ENCODE results near the gene THSD4. TPM values are rescaled to one million over a fixed set of nuclear protein-coding genes. Genes with fewer than 3 reads are reported as not detected.

The THSD4 gene
- total RNA-seq, 2 experiments from 2014 or later: not detected

DNA sequence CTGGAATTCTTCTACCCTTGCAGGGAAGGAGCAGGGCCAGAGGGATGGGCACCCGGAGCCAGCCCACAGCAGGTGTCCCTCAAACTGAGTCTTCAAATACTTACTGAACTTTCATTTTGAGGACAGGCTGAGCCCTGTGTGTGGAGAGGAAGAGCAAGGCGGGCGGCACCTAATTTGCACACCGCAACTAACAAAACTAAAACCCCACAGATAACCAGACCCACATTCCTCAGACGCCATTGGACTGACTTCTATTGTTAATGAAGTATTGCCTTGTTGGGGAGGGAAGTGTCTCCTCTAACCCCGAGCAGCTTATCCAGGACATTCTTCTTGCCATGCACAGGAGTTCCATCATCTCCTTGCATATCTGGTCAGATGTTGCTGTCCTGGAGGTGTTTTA lies 589.9 kb downstream of the THSD4 start:
- H3K4me1 Mint-ChIP-seq (ENCODE audit: low read depth): no peaks in the 10 kb centered on the region
- no peak overlapping the region for H3K27ac Mint-ChIP-seq
- H3K27me3 Mint-ChIP-seq: peaks cover 43% of the 10 kb centered on the region
- H3K4me3 Mint-ChIP-seq: no peak overlapping the region
- DNase-seq: no peak
- Histone ChIP-seq H3K27me3 (ENCODE audit: control insufficient read depth in 1 of 2, insufficient read depth in 2 of 2, low read length in 2 of 2) (peaks cover 3 to 9% of the 10 kb centered on the region in 2 experiments), H3K4me1 (ENCODE audit: insufficient read depth, low read length) (no peaks in the 10 kb centered on the region), H3K27ac (ENCODE audit: low read depth in 1 of 2, low read length in 2 of 2) (no peak overlapping the region), H3K36me3 (ENCODE audit: insufficient read depth, low read length) (no peaks in the 10 kb centered on the region), H3K9me3 (ENCODE audit: control insufficient read depth in 1 of 2, insufficient read depth in 1 of 2, low read length in 2 of 2) (no peaks in the 10 kb centered on the region), H3K4me3 (ENCODE audit: low read length) (no peak overlapping the region)
- POLR2A ChIA-PET: no interaction called here
- ATAC-seq (ENCODE audit: poor library complexity): no peak
- no peaks in the 10 kb centered on the region for H3K36me3 Mint-ChIP-seq (ENCODE audit: low read depth)
- CTCF ChIA-PET: no interaction called here
- no peaks in the 10 kb centered on the region for H3K9me3 Mint-ChIP-seq
- intact Hi-C loops (cut with DNase I, micrococcal nuclease): no loop called here
- no peak for TF ChIP-seq CTCF (IDR thresholded peaks at IDR 0.05)

DNA sequence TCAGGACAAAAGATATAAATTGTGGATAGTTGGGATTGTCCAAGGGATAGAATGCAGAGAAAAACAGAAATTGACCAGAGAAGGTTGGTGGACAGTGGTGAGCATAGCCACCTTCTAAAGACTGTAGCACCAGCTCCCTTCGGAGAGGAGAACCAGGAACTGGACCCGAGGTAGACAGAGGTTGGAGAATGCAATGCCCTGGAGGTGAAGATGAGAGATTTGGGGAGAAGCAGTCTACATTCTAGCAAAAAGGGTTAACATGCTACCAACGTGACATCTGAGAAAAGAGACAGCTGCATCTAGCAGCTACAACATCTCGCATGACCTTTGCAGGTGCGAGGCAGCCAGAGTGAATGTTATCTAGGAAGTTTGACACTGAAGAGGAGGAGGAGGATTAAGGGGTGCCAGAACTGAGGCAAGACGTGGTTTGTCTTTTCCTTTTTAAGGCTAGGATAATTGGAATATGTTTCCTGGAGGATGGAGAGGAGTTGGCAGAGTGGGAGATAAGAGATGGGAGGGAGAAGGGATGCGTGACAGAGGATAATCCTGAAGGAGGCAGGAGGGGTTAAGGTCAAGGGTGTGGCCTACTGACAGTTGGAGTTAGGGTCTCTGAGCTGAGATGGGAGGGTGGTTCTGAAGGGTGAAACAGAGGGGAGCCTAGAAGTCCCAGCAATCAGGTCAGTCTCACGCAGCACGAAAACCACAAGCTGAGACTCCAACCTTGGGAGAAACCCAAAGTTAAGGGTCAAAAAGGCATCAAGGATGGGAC lies 591.4 kb downstream of the THSD4 start:
- no peaks in the 10 kb centered on the region for H3K36me3 ChIP-seq (ENCODE audit: insufficient read depth, low read length)
- CTCF ChIA-PET: no interaction called here
- no peak overlapping the region for H3K27ac Mint-ChIP-seq
- H3K27me3 Mint-ChIP-seq: peaks cover 46% of the 10 kb centered on the region
- POLR2A ChIA-PET: no interaction called here
- H3K27me3 ChIP-seq (ENCODE audit: control insufficient read depth in 1 of 2, insufficient read depth in 2 of 2, low read length in 2 of 2): peaks cover 3 to 9% of the 10 kb centered on the region in 2 experiments
- no peak overlapping the region for H3K4me3 Mint-ChIP-seq
- H3K4me1 ChIP-seq (ENCODE audit: insufficient read depth, low read length): no peaks in the 10 kb centered on the region
- H3K9me3 Mint-ChIP-seq: no peaks in the 10 kb centered on the region
- ATAC-seq (ENCODE audit: poor library complexity) (no peak), DNase-seq (no peak)
- no peaks in the 10 kb centered on the region for H3K4me1 Mint-ChIP-seq (ENCODE audit: low read depth)
- H3K4me3 ChIP-seq (ENCODE audit: low read length): no peak overlapping the region
- no peaks in the 10 kb centered on the region for H3K36me3 Mint-ChIP-seq (ENCODE audit: low read depth)
- no peak overlapping the region for H3K27ac ChIP-seq (ENCODE audit: low read depth in 1 of 2, low read length in 2 of 2)
- TF ChIP-seq CTCF (IDR thresholded peaks at IDR 0.05): no peak
- no peaks in the 10 kb centered on the region for H3K9me3 ChIP-seq (ENCODE audit: control insufficient read depth in 1 of 2, insufficient read depth in 1 of 2, low read length in 2 of 2)
- intact Hi-C loops (cut with DNase I, micrococcal nuclease): no loop called here

DNA sequence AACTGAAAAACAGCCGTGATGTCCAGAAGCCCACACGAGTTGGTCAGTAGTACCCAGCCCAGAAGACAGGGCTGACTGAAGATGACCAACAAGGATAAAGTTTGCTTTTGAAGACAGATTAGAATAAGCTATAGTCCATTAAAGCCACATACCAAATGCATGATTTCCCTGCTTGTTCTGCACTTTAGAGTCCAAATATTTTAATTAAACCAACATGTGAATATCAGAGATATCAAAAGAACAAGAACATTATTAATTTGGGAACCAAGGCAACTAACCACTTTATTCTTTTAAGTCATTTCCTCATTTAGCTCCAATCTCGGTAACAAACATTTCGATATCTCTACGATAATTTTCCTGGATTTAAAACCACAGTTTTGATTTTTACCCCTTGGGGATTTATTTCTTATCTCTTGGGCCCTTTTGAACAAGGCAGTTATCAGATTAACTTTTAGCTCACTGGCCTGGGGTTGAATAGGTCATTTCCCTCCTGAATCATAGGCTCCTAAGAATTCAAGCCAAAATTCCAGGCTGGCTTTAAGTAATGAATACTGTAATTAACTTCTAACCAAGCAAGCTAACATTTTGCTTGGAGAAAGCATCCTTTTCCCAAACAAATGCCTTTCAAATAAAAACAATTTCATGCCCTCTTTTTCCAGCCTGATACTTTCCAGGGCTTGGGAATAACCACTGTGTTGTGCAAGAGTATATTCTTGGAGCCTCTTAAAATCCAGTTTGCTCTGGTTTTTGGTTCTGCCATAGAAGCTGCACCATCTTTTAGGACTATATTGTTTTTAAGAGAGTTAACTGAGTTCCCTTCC lies 592.2 kb downstream of the THSD4 start:
- H3K4me3 ChIP-seq (ENCODE audit: low read length): no peak overlapping the region
- no peak overlapping the region for H3K27ac ChIP-seq (ENCODE audit: low read depth in 1 of 2, low read length in 2 of 2)
- ATAC-seq (ENCODE audit: poor library complexity) (no peak), DNase-seq (no peak)
- ChIA-PET POLR2A (no interaction called here), CTCF (no interaction called here)
- H3K36me3 ChIP-seq (ENCODE audit: insufficient read depth, low read length): no peaks in the 10 kb centered on the region
- no peaks in the 10 kb centered on the region for H3K4me1 ChIP-seq (ENCODE audit: insufficient read depth, low read length)
- Mint-ChIP-seq H3K27me3 (peaks cover 50% of the 10 kb centered on the region), H3K36me3 (ENCODE audit: low read depth) (no peaks in the 10 kb centered on the region), H3K4me3 (no peak overlapping the region), H3K4me1 (ENCODE audit: low read depth) (no peaks in the 10 kb centered on the region), H3K27ac (no peak overlapping the region), H3K9me3 (no peaks in the 10 kb centered on the region)
- H3K27me3 ChIP-seq (ENCODE audit: control insufficient read depth in 1 of 2, insufficient read depth in 2 of 2, low read length in 2 of 2): peaks cover 3 to 9% of the 10 kb centered on the region in 2 experiments
- no peaks in the 10 kb centered on the region for H3K9me3 ChIP-seq (ENCODE audit: control insufficient read depth in 1 of 2, insufficient read depth in 1 of 2, low read length in 2 of 2)
- no peak for TF ChIP-seq CTCF (IDR thresholded peaks at IDR 0.05)
- intact Hi-C loops (cut with DNase I, micrococcal nuclease): no loop called here

Measured in CD4-positive, alpha-beta T cell (primary cell).